OCI-LY7 (cell line): ENCODE measurements around the gene TMEM255B. TPM values are rescaled to one million over a fixed set of nuclear protein-coding genes. Genes with fewer than 3 reads are reported as not detected.

Experiments used
- BruUV-seq: library from RNA; stranded (reverse); fragments of 400-500 nt; replicated peaks from 2 replicates; lab custom pipeline; 2021; lab: Mats Ljungman, UMichigan
- CTCF ChIA-PET: fragments of 300-600 bp; sonication (Branson Sonifier 250); formaldehyde crosslinking; loops from one replicate; lab custom pipeline; 2022; ENCODE audit warnings: antibody characterized with exemption; ENCODE audit not compliant: unreplicated experiment; lab: Charles Lee
- POLR2A ChIA-PET: fragments of 300-600 bp; sonication (Branson Sonifier 250); formaldehyde crosslinking; loops from one replicate; lab custom pipeline; 2022; ENCODE audit warnings: antibody characterized with exemption; lab: Charles Lee
- DNase-seq: peaks from one replicate; pipeline ENCODE4 v3.0.0-alpha.2; 2015; ENCODE audit warnings: low spot score
- H2AFZ ChIP-seq: fragments of 200-600 bp; sonication (generic), shearing (Covaris generic); 2 replicates; pipeline ENCODE4 v1.6.1; 2014; ENCODE audit warnings: mild to moderate bottlenecking, antibody characterized with exemption, low read length, moderate library complexity
- H3K27ac ChIP-seq: fragments of 200-600 bp; sonication (generic); 2 replicates; pipeline ENCODE4 v1.5.1; 2014; ENCODE audit warnings: mixed run types, low read depth, mild to moderate bottlenecking, moderate library complexity, low read length, inconsistent platforms; ENCODE audit not compliant: poor library complexity, severe bottlenecking
- H3K36me3 ChIP-seq: fragments of 200-600 bp; sonication (generic); 2 replicates; pipeline ENCODE4 v1.6.1; 2014; ENCODE audit warnings: mild to moderate bottlenecking, antibody characterized with exemption, low read length, moderate library complexity, mixed read lengths; ENCODE audit not compliant: insufficient read depth
- H3K4me1 ChIP-seq: fragments of 200-600 bp; sonication (generic); 2 replicates; pipeline ENCODE4 v1.5.1; 2014; ENCODE audit warnings: mild to moderate bottlenecking, low read length; ENCODE audit not compliant: insufficient read depth, poor library complexity, severe bottlenecking
- H3K4me2 ChIP-seq: fragments of 200-600 bp; sonication (generic); 2 replicates; pipeline ENCODE4 v1.6.1; 2014; ENCODE audit warnings: mild to moderate bottlenecking, low read length
- H3K4me3 ChIP-seq: fragments of 200-600 bp; sonication (generic); 2 replicates; pipeline ENCODE4 v1.5.1; 2014; ENCODE audit warnings: mild to moderate bottlenecking, low read depth, low read length; ENCODE audit not compliant: poor library complexity, severe bottlenecking
- H3K79me2 ChIP-seq: fragments of 200-600 bp; sonication (generic); 2 replicates; pipeline ENCODE4 v1.6.1; 2016; ENCODE audit warnings: low read depth, mild to moderate bottlenecking, low read length, moderate library complexity, mixed read lengths; ENCODE audit not compliant: insufficient read depth
- H3K9me2 ChIP-seq: fragments of 200-600 bp; sonication (generic); 2 replicates; pipeline ENCODE4 v1.6.1; 2016; ENCODE audit warnings: mild to moderate bottlenecking, low read length, mixed read lengths; ENCODE audit not compliant: insufficient read depth
- H3K9me3 ChIP-seq: fragments of 200-600 bp; sonication (generic); 2 replicates; pipeline ENCODE4 v1.6.1; 2014; ENCODE audit warnings: mild to moderate bottlenecking, mixed run types, low read length, mixed read lengths
- H4K20me1 ChIP-seq: fragments of 200-600 bp; sonication (generic); 2 replicates; pipeline ENCODE4 v1.6.1; 2014; ENCODE audit warnings: mild to moderate bottlenecking, antibody characterized with exemption, low read length, moderate library complexity, mixed read lengths; ENCODE audit not compliant: insufficient read depth
- CTCF ChIP-seq: fragments of 200-600 bp; sonication (generic); conservative IDR thresholded peaks from 2 replicates; pipeline ENCODE4 v1.5.1; 2014; ENCODE audit warnings: mild to moderate bottlenecking, antibody characterized with exemption, low read length, moderate library complexity, mixed read lengths
- EZH2phosphoT487 ChIP-seq: fragments of 200-600 bp; sonication (generic); IDR thresholded peaks from 2 replicates; pipeline ENCODE4 v1.6.1; 2018; ENCODE audit warnings: low read depth, borderline replicate concordance, mild to moderate bottlenecking, mixed run types, antibody characterized with exemption, low read length, moderate library complexity, mixed read lengths
- intact Hi-C: fragments of 100-400 bp; cut with micrococcal nuclease; formaldehyde crosslinking; loops from one replicate; pipeline ENCODE4 v1.10.0; 2022; ENCODE audit not compliant: unreplicated experiment
- total RNA-seq, 2 experiments: library from RNA; depleted of rRNA in 1 of 2; stranded (reverse); fragments of >200 nt in 1 of 2; shearing (Covaris generic) in 1 of 2; gene quantifications; 2 replicates each; pipeline ENCODE4 v1.2.3, GENCODE V29; 2014 to 2022

Gene TMEM255B
- total RNA-seq, 2 experiments from 2014 or later, result 2.6 to 6.8 TPM

GRCh38 chr13:113841353-113841650, 82.3 kb downstream of the TMEM255B start:
- CTCF ChIA-PET, result no interaction called here
- Histone ChIP-seq H3K9me3 (no peaks in the 10 kb centered on the region), H3K4me2 (no peak overlapping the region), H3K4me1 (no peaks in the 10 kb centered on the region), H3K27ac (no peak overlapping the region), H3K79me2 (no peaks in the 10 kb centered on the region), H3K9me2 (no peaks in the 10 kb centered on the region), H2AFZ (no peak overlapping the region), H4K20me1 (no peaks in the 10 kb centered on the region), H3K36me3 (no peaks in the 10 kb centered on the region), H3K4me3 (no peak overlapping the region)
- intact Hi-C loops, result no loop called here
- TF ChIP-seq EZH2phosphoT487 (no peak), CTCF (no peak)
- POLR2A ChIA-PET, result no interaction called here
- no TSS peak for BruUV-seq
- no peak for DNase-seq

- Histone ChIP-seq H4K20me1 (no peaks in the 10 kb centered on the region), H3K4me3 (no peak overlapping the region), H3K27ac (no peak overlapping the region), H3K9me3 (no peaks in the 10 kb centered on the region), H2AFZ (no peak overlapping the region), H3K79me2 (no peaks in the 10 kb centered on the region), H3K4me2 (no peak overlapping the region), H3K36me3 (no peaks in the 10 kb centered on the region), H3K4me1 (no peaks in the 10 kb centered on the region), H3K9me2 (no peaks in the 10 kb centered on the region)
- TF ChIP-seq EZH2phosphoT487 (no peak), CTCF (no peak)
- no peak for DNase-seq
- ChIA-PET POLR2A (no interaction called here), CTCF (no interaction called here)
- intact Hi-C loops, result no loop called here
- TSS peak; percentile 48 for BruUV-seq
Measured at GRCh38 chr13:113842336-113843062, 83.5 kb downstream of the TMEM255B start.

- ChIA-PET POLR2A (no interaction called here), CTCF (no interaction called here)
- Histone ChIP-seq H3K4me1 (no peaks in the 10 kb centered on the region), H3K4me3 (no peak overlapping the region), H3K4me2 (no peak overlapping the region), H4K20me1 (no peaks in the 10 kb centered on the region), H3K36me3 (no peaks in the 10 kb centered on the region), H3K27ac (no peak overlapping the region), H2AFZ (no peak overlapping the region), H3K9me3 (no peaks in the 10 kb centered on the region), H3K79me2 (no peaks in the 10 kb centered on the region), H3K9me2 (no peaks in the 10 kb centered on the region)
- no peak for TF ChIP-seq EZH2phosphoT487
- no peak for DNase-seq
- intact Hi-C loops, result no loop called here
- no TSS peak for BruUV-seq
Measured at GRCh38 chr13:113843063-113843654, 84.1 kb downstream of the TMEM255B start.
